BJ (cell line): ENCODE data around the gene PCDHGC5. TPM values are rescaled to one million over a fixed set of nuclear protein-coding genes. Genes with fewer than 3 reads are reported as not detected.

Source experiments
- CTCF ChIA-PET: fragments of 350-600 bp; formaldehyde crosslinking; extraction: SDS; loops from one replicate; lab custom pipeline; 2021; ENCODE audit warnings: antibody characterized with exemption, inconsistent platforms; lab: Yijun Ruan, JAX
- POLR2A ChIA-PET: fragments of 300-600 bp; sonication (Branson Sonifier 250); formaldehyde crosslinking; extraction: SDS; loops from one replicate; lab custom pipeline; 2021; ENCODE audit warnings: antibody characterized with exemption; lab: Charles Lee
- DNase-seq: peaks from one replicate; pipeline ENCODE4 v3.0.0-alpha.2; 2011; ENCODE audit warnings: low read depth
- H3K27me3 ChIP-seq: 2 replicates; pipeline ENCODE4 v1.6.0; 2011; ENCODE audit warnings: low read length; ENCODE audit not compliant: control insufficient read depth, insufficient read depth
- H3K36me3 ChIP-seq: 2 replicates; pipeline ENCODE4 v1.5.1; 2011; ENCODE audit warnings: low read length; ENCODE audit not compliant: control insufficient read depth, insufficient read depth
- H3K4me3 ChIP-seq: 2 replicates; pipeline ENCODE4 v1.5.1; 2011; ENCODE audit warnings: low read depth, mild to moderate bottlenecking, control low read depth, low read length
- CTCF ChIP-seq: IDR thresholded peaks from 2 replicates; pipeline ENCODE4 v1.5.1; 2011; ENCODE audit warnings: low read depth, mild to moderate bottlenecking, control low read depth, inconsistent platforms, low read length, moderate library complexity; ENCODE audit not compliant: insufficient read depth
- polyA plus RNA-seq: library from polyadenylated mRNA; depleted of rRNA; stranded (reverse); fragments of >200 nt; gene quantifications from 2 replicates; pipeline ENCODE4 v1.2.3, GENCODE V29; 2011

PCDHGC5 gene
- polyA plus RNA-seq, 1 experiment: 1.6 TPM

GRCh38 chr5:141524604-141525597 is 36.0 kb downstream of the PCDHGC5 start:
- Histone ChIP-seq H3K36me3 (no peaks in the 10 kb centered on the region), H3K27me3 (no peaks in the 10 kb centered on the region), H3K4me3 (no peak overlapping the region)
- ChIA-PET CTCF (interaction anchor here (0.6 to 10.1 kb wide), 31 partner anchors 12 to 186 kb away, joined by 3 to 170 read pairs (median 5); partner anchors contain the start of genes PCDHGA10, PCDHGA11, PCDHGA12 and PCDHGA2), POLR2A (interaction anchor here (1.0 kb wide), 1 partner anchor 16 kb away, joined by 3 read pairs; no protein-coding TSS in a partner anchor)
- peak; percentile 99 for TF ChIP-seq CTCF
- DNase-seq: peak; percentile 85

- Histone ChIP-seq H3K36me3 (no peaks in the 10 kb centered on the region), H3K27me3 (no peaks in the 10 kb centered on the region), H3K4me3 (no peak overlapping the region)
- no peak for TF ChIP-seq CTCF
- ChIA-PET POLR2A (no interaction called here), CTCF (interaction anchor here (1.4 to 10.1 kb wide), 16 partner anchors 11 to 191 kb away, joined by 3 to 170 read pairs (median 9); partner anchors contain the start of genes PCDHGA10, PCDHGA11, PCDHGA12 and PCDHGB7)
- DNase-seq: no peak
These were observed 36.8 kb downstream of the PCDHGC5 start for GRCh38 chr5:141525653-141526052.

GRCh38 chr5:141527426-141527825 is 38.5 kb downstream of the PCDHGC5 start:
- TF ChIP-seq CTCF: no peak
- no peaks in the 10 kb centered on the region for H3K27me3 ChIP-seq
- no peak overlapping the region for H3K4me3 ChIP-seq
- no peaks in the 10 kb centered on the region for H3K36me3 ChIP-seq
- CTCF ChIA-PET: interaction anchor here (0.9 to 10.1 kb wide), 8 partner anchors 16 to 115 kb away, joined by 3 to 170 read pairs (median 4); partner anchors contain the start of genes PCDHGA10 and PCDHGA12
- DNase-seq: no peak
- POLR2A ChIA-PET: no interaction called here

GRCh38 chr5:141528291-141528984 is 39.6 kb downstream of the PCDHGC5 start:
- TF ChIP-seq CTCF: no peak
- DNase-seq: no peak
- POLR2A ChIA-PET: interaction anchor here (0.6 kb wide), 1 partner anchor 893 kb away, joined by 6 read pairs; no protein-coding TSS in a partner anchor
- H3K27me3 ChIP-seq: no peaks in the 10 kb centered on the region
- CTCF ChIA-PET: interaction anchor here (0.8 to 10.1 kb wide), 12 partner anchors 14 to 116 kb away, joined by 3 to 170 read pairs (median 4); partner anchors contain the start of genes PCDHGA10, PCDHGA11, PCDHGA12 and PCDHGB7
- no peaks in the 10 kb centered on the region for H3K36me3 ChIP-seq
- H3K4me3 ChIP-seq: no peak overlapping the region
